ENCODE measurements around the gene UMODL1.

UMODL1 gene

GRCh38 chr21:42102526-42102925, 31.4 kb downstream of the UMODL1 start:
- no peaks in the 10 kb centered on the region for H3K27me3 ChIP-seq
- no peaks in the 10 kb centered on the region for H3K36me3 ChIP-seq
- no peak overlapping the region for H3K4me3 ChIP-seq (ENCODE audit: low read depth in 1 of 2, low read length in 1 of 2)
- no peaks in the 10 kb centered on the region for H3K4me1 ChIP-seq (ENCODE audit: control insufficient read depth in 1 of 2, insufficient read depth in 1 of 2, low read depth in 1 of 2, low read length in 1 of 2)
- TF ChIP-seq CTCF (IDR thresholded peaks at IDR 0.05): no peak
- H3K9me3 ChIP-seq: no peaks in the 10 kb centered on the region
- H3K27ac ChIP-seq: no peak overlapping the region

GRCh38 chr21:42102991-42103390, 31.9 kb downstream of the UMODL1 start:
- H3K9me3 ChIP-seq: no peaks in the 10 kb centered on the region
- no peak for TF ChIP-seq CTCF (IDR thresholded peaks at IDR 0.05)
- peaks cover 0 to 3% of the 10 kb centered on the region in 2 experiments for H3K4me1 ChIP-seq (ENCODE audit: control insufficient read depth in 1 of 2, insufficient read depth in 1 of 2, low read depth in 1 of 2, low read length in 1 of 2)
- no peak overlapping the region for H3K27ac ChIP-seq
- H3K4me3 ChIP-seq (ENCODE audit: low read depth in 1 of 2, low read length in 1 of 2): no peak overlapping the region
- no peaks in the 10 kb centered on the region for H3K36me3 ChIP-seq
- peaks cover 3% of the 10 kb centered on the region for H3K27me3 ChIP-seq

GRCh38 chr21:42103843-42104242, 32.7 kb downstream of the UMODL1 start:
- Histone ChIP-seq H3K9me3 (no peaks in the 10 kb centered on the region), H3K4me3 (ENCODE audit: low read depth in 1 of 2, low read length in 1 of 2) (no peak overlapping the region), H3K27me3 (peaks cover 10% of the 10 kb centered on the region), H3K27ac (no peak overlapping the region), H3K4me1 (ENCODE audit: control insufficient read depth in 1 of 2, insufficient read depth in 1 of 2, low read depth in 1 of 2, low read length in 1 of 2) (peaks cover 4 to 10% of the 10 kb centered on the region in 2 experiments), H3K36me3 (no peaks in the 10 kb centered on the region)
- TF ChIP-seq CTCF (IDR thresholded peaks at IDR 0.05): no peak

GRCh38 chr21:42105476-42106315, 34.6 kb downstream of the UMODL1 start:
- TF ChIP-seq CTCF (IDR thresholded peaks at IDR 0.05): no peak
- no peak overlapping the region for H3K27ac ChIP-seq
- H3K9me3 ChIP-seq: no peaks in the 10 kb centered on the region
- H3K4me1 ChIP-seq (ENCODE audit: control insufficient read depth in 1 of 2, insufficient read depth in 1 of 2, low read depth in 1 of 2, low read length in 1 of 2): peaks cover 4 to 10% of the 10 kb centered on the region in 2 experiments
- H3K4me3 ChIP-seq (ENCODE audit: low read depth in 1 of 2, low read length in 1 of 2): no peak overlapping the region
- no peaks in the 10 kb centered on the region for H3K36me3 ChIP-seq
- peaks cover 10% of the 10 kb centered on the region for H3K27me3 ChIP-seq

- H3K27me3 ChIP-seq: peaks cover 10% of the 10 kb centered on the region
- peaks cover 4 to 10% of the 10 kb centered on the region in 2 experiments for H3K4me1 ChIP-seq (ENCODE audit: control insufficient read depth in 1 of 2, insufficient read depth in 1 of 2, low read depth in 1 of 2, low read length in 1 of 2)
- H3K36me3 ChIP-seq: no peaks in the 10 kb centered on the region
- no peak overlapping the region for H3K27ac ChIP-seq
- no peaks in the 10 kb centered on the region for H3K9me3 ChIP-seq
- TF ChIP-seq CTCF (IDR thresholded peaks at IDR 0.05): no peak
- H3K4me3 ChIP-seq (ENCODE audit: low read depth in 1 of 2, low read length in 1 of 2): no peak overlapping the region
These were observed 35.3 kb downstream of the UMODL1 start for GRCh38 chr21:42106425-42106824.

Data from neutrophil (primary cell).